Activated naive CD8-positive, alpha-beta T cell treated with anti-CD3 and anti-CD28 coated beads, Interleukin-2, amount 50 U/mL, for 16 hours (primary cell): ENCODE measurements around the gene CLIP4.

Source experiments
- DNase-seq: peaks from one replicate; pipeline ENCODE4 v3.0.0-alpha.2; 2020; ENCODE audit warnings: low read depth, low spot score

CLIP4 gene

DNA sequence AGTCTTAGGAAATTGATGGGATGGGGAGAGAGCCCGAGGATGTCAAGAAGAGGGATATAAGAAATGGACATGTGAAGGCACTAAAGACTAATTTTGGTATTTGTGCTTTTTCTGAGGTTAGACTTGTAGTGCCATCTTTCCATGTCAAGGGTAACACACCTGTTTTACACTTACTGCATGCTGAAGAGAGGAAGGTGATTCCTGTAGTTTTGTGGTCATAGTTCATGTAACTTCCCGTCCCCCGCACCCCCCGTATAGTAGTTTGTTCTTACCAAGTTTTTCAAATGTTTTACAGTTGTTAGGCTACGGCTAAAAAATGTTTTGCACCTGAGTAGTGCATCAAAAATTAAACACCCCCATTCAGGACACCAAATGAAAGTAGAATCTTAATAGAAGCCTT, 73.8 kb downstream of the CLIP4 start:
- no peak for DNase-seq

- DNase-seq, result no peak
Measured at GRCh38 chr2:29191817-29192216, 76.6 kb downstream of the CLIP4 start.

GRCh38 chr2:29192526-29192925, 77.3 kb downstream of the CLIP4 start:
- no peak for DNase-seq

DNA sequence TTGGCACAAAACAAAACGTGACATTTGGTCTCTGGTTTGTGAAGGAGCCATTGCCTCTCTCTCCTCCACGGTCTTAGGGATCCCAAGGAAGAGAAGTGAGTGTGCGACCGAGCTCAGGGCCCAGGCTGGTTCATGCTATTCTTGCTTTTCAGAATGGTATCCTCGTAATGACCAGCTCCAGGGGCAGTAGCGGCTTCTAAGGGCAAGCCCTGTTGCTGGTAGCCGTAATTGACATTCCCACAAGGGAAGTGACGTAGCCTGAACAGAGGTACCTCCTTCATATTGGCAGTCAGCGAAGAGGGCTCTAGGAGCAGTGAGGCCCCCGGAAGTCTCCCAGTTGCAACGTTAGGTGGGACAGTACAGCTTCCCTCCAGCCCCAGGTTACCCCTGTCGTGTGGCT, 77.9 kb downstream of the CLIP4 start:
- no peak for DNase-seq

DNA sequence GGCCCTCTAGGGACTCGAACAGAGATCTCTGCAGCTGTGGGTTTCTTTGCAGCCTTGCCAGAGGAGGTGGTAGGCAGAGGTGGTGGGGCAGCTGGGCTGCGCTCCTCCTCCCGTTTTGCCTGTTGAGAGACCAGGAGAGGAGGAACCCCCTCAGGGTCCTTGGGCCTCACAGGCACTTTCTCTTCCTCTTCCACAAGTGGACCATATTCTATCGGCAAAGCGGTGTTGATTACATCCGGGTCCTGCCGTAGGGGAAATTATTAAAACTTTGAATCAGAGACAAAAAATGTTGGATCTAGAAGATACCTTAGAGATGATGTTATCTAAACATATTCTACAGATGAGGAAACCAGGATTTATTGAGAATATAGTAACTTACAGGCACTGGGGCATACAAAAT, 78.5 kb downstream of the CLIP4 start:
- DNase-seq, result no peak

- no peak for DNase-seq
Measured at GRCh38 chr2:29195796-29196195, 80.6 kb downstream of the CLIP4 start.

GRCh38 chr2:29196792-29197788, 81.9 kb downstream of the CLIP4 start:
- DNase-seq, result peak; percentile 71

- no peak for DNase-seq
Measured at GRCh38 chr2:29201979-29202378, 86.8 kb downstream of the CLIP4 start.

DNA sequence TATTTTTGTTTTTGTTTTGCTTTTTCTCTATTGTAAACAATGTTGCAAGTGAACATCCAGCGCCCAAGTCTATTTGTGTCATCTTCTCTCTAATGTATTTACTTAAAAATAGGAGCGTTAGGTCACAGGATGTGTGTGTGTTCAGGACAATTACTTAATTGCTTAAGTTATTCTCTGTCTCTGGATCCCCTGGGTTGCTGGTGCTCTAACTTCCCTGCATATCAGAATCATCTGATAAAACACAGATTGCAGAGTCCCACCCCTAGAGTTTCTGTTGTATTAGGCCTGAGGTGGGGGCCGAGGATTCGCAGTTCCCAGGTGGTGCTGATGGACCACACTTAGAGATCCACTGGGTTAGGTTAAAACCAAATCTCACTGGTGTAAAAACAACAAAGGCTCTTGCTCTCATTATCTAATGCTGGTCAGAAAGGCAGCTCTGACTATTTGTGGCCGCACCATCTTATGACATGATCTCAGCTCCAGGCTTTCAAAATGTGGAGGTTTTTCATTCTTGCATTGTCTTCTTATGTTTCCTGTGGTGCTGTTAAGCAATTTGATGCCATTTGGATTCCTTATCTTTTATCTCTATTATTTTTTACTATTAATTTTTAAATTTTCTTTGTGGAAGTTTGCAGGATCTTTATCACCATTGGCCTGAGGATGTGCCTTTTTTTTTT, 87.7 kb downstream of the CLIP4 start:
- no peak for DNase-seq

DNA sequence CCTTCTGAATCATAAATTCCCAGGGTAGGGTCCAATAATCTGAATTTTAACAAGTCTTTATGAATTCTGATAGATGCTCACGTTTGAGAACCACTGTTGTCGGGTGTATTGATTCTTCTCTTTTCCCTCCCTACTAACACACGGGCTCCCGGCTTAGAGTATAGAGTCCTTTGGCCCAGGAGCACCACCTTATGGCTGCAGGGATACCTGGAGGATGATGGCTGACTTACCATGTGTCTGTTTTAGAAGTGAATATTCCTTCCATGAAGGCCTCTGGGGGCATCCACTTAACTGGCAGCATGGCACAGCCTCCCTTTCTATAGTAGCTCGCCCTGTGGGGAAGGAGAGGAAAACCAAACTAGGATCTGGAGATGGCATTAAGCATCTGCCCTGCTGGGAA, 91.7 kb downstream of the CLIP4 start:
- DNase-seq, result no peak

DNA sequence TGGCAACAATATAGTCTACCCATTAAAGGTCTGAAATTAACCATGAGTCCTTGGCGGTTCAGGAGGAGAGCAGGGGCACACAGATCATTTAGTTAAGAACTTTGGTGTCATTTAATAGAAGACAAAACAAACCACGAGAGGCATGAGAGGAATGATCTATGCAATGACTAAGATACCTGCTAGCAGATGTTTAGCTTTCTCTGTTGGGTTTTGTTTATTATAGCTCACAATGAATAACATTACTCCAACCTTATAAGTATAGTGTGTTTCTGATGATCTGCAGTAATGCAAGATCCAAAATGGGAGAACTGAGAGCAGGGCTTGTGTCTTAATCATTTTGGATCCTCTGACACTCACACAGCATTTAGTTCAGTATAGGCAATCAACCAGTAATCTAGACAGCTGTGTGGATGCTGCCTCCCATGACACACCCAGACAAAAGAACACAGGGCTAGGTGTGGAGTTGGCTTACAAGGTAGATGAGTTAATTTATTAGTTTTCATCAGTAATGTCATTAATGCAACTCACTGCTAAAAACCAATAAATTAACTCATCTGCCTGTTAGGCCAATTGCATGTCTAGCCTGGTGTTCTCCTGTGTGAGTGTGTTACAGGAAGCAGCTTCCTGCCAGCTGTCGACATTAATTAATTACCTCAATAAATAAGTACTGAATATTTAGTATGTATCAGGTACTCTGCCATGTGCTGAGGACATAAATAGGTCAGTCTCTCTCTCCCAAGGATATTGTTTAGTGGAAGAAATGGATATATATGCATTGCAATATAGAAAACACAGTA, 92.3 kb downstream of the CLIP4 start:
- DNase-seq, result no peak

GRCh38 chr2:29209551-29209950, 94.3 kb downstream of the CLIP4 start:
- DNase-seq, result no peak

DNA sequence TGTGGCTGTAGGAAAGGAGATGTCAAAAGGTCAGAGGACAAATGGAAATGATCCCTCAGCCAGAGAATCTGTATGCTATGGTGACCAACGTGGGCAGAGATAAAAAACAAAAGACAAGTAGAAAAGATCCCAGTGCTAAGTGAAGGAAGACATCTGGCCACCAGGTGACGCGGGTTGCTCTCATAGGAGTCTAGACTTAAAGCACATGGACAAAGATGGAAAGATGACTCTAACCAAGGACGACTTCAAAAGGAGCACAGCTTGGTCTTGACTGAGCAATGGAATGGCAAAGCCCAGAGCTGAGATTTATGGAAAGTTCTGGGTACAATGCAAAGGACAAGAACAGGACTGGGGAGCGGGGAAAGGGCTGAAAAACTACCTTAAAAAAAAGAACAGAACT, 96.8 kb downstream of the CLIP4 start:
- DNase-seq, result no peak

DNA sequence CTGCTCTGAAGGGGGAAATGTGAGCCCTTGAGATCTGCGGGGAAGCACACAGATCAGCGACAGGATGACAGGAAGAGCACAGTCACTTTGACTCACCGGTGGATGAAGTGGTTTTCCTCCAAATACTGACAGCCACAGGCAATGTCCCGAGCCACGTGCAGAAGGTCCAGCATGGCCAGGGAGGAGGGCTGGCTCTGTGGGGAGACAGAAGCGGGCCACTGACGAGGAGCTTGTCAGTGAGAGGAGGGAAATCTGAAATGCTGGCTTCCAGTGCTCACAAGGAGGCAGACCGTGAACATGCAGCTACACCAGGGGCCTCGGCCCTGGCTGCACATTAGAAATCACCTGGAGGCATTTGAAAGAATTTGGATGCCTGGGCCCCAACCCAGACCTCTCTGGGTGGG, 98.7 kb downstream of the CLIP4 start:
- no peak for DNase-seq

DNA sequence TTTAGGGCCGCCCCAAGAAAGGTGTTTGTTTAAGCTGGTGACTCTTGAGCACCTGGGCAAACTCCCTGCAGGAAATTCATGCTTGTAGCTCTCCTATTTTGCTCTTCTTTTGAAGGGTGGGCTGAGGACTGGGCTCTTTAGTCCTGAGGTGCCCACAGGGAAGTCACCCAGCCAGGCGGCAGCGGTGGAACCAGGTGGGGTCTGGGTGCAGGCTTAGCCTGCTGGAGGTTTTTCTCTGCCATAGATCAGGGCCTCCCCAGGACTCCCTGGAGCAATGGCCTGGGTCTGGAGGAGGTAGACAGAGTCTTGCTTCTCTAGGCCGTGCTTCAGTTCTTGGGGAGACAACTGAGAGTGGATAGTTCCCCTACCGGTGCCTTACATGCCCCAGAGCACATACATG, 99.9 kb downstream of the CLIP4 start:
- no peak for DNase-seq

DNA sequence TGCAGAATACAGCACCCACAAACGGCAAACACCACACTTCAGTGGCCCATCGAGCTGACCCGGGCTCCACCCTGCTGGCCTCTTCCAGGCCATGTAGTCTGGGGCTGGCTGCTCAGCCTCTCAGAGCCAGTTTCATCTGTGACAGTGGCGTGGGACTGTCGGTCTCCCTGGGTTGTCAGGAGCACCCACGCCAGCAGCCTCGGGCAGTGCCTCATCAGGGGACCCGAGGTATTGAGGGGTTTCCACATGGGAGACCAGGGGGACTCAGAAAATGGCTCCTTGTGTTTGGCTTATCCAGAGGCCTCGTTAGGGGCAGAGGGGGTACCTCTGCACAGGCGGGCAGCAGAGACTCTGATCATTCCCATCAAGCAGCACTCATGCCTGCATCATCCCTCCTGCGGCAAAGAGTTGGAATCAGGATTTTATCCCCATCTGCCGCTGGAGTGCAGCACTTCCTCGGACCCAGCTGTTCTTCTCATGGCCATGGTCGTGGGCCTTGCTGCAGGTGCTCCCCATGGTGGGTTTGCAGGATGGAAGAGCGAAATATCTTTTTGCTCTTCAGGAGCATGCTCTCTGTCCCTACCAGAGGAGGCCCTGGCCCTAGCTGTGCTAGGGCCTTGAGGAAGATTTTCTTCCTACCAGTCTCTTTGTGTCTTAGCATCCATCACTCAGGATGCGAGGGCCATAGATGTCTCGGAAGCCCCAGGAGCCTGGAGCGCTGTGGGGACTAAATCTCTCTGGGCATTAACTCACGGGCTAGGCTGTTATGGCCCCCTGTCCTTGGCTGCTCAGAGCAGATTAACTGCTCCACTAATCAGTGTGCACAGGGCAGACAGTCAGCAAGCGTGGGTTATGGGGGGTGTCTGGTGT, 100.8 kb downstream of the CLIP4 start:
- DNase-seq, result no peak

- no peak for DNase-seq
Measured at GRCh38 chr2:29216609-29216909, 101.3 kb downstream of the CLIP4 start.

GRCh38 chr2:29218071-29218470, 102.9 kb downstream of the CLIP4 start:
- DNase-seq, result no peak

- DNase-seq, result no peak
Measured at GRCh38 chr2:29218550-29219125, 103.4 kb downstream of the CLIP4 start.

- no peak for DNase-seq
Measured at GRCh38 chr2:29219374-29219773, 104.2 kb downstream of the CLIP4 start.
